GM18867 (cell line): ENCODE data around the gene PIH1D1.

Experiments
- ATAC-seq: cut with Tn5 transposase; IDR thresholded peaks from one replicate; pipeline ENCODE4 v1.9.1; 2021; ENCODE audit warnings: mild to moderate bottlenecking, moderate library complexity; ENCODE audit not compliant: unreplicated experiment

PIH1D1 gene

DNA sequence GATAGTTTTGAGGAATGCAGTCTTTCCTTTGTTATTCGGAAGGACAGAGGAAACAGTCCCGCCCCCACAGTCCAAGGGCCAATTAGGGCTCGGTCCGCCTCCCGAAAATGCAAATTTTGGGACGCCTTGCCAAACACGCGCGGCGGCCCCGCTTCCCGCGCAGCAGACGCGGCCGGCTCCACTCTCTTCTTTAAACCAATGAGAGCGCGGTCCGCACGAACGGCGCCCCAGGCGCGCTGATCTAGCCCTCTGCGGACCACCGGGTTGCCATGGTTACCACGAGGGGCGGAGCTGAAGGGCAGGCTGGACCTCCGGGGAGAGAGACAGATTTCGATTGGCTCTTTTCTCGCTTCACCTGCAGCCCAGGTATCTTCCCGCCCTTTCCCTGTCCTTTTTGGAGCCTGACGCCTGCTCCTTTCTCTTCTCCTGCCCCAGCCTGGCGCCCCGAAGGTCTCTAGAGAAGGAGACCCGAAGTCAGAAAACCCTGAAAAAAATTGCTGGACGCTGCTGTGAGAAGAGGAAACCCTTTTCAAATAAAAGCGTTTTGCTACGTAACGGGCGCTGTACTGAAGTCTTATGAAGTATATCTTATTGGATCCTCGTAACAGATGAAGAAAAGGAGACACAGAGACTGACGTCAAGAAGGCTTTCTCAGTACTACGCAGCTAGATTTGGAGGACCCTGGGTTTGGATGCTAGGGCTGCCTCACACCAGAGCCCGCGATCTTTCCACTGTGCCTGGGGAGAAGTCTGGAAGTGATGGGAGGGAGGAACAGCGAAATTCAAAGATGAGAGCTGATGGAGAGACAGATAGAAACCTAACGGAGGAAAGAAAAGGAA, 30.4 kb downstream of the PIH1D1 start:
- no peak for ATAC-seq

DNA sequence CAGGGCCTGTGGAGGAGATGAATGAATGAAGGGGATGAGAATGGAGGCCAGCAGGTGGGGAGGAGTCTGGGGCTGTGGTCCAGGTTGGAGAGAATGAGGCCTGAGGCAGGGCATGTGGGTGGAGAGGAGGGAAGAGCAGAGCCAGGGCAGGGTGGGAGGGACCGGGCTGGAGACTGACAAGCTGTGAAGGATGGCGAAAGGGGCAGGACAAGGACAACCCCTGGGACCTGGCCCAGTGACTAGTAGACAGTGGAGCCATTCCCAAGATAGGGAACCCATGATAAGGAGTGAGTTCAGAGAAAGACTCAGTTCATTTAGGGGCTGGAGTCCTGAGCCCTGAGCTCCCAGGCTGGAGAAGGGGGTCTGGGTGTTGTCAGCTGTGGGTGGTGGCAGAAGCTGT, 31.4 kb downstream of the PIH1D1 start:
- no peak for ATAC-seq

GRCh38 chr19:49419173-49419572, 32.4 kb downstream of the PIH1D1 start:
- ATAC-seq = no peak

- ATAC-seq = no peak
Measured at GRCh38 chr19:49418511-49418910, 33.1 kb downstream of the PIH1D1 start.

GRCh38 chr19:49417088-49417487, 34.5 kb downstream of the PIH1D1 start:
- no peak for ATAC-seq

GRCh38 chr19:49415810-49416200, 35.8 kb downstream of the PIH1D1 start:
- no peak for ATAC-seq

GRCh38 chr19:49415102-49415809, 36.4 kb downstream of the PIH1D1 start:
- no peak for ATAC-seq

GRCh38 chr19:49414256-49414655, 37.4 kb downstream of the PIH1D1 start:
- ATAC-seq = no peak

- no peak for ATAC-seq
Measured at GRCh38 chr19:49413348-49413747, 38.3 kb downstream of the PIH1D1 start.

DNA sequence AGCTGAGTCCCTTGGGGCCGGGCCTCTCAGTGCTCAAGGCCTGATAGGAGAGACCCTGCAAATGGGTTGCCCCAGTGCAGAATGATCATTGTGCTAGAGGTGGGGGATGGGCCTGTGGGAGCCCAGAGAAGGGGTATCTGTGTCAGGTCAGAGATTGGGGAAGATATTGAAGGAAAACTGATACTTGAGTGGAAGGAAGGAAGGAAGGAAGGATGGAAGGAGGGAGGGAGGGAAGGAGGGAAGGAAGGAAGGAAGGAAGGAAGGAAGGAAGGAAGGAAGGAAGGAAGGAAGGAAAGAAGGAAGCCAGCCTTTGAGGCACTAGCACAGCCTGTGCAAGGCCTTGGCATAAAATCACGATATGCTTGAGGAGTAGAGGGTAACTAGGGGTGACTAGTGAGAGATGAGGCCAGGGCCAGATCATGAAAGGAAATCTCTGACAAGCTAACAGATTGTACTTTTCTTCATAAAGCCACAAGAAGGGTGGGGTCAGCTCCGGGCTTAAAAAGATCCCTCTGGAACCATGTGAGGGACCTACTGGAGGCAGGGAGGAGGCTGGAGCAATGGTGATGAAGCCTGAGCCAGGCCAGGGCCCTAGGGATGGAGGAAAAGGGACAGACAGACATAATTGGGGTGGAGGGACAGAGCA, 39.8 kb downstream of the PIH1D1 start:
- ATAC-seq = no peak

DNA sequence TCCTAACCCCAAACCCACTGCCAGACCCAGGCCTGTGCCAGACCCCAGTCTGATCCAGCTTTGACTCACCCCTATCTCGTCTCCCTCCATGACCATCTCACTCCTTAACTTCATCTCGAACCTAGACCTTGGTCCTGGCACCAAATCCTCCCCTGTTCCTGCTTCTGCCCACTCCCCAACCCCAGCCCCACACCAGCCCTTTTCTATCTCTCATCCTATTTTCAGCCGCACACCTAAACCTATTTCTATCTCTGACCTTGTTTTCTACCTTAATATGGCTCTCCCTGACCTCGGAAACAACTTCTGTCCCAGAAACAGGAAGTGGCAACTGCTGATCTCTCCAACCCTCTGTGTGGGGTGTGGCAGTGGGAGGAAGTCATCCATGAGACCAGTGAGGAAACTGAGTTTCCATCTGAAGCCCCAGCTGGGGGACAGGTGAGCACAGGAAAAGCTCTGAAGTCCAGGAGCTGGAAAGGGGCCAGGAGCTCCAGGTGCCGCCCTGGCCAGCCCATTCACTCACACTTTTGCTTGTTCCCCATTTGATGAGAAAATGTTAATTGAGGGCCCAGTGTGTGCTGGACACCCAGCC, 42.1 kb downstream of the PIH1D1 start:
- no peak for ATAC-seq

DNA sequence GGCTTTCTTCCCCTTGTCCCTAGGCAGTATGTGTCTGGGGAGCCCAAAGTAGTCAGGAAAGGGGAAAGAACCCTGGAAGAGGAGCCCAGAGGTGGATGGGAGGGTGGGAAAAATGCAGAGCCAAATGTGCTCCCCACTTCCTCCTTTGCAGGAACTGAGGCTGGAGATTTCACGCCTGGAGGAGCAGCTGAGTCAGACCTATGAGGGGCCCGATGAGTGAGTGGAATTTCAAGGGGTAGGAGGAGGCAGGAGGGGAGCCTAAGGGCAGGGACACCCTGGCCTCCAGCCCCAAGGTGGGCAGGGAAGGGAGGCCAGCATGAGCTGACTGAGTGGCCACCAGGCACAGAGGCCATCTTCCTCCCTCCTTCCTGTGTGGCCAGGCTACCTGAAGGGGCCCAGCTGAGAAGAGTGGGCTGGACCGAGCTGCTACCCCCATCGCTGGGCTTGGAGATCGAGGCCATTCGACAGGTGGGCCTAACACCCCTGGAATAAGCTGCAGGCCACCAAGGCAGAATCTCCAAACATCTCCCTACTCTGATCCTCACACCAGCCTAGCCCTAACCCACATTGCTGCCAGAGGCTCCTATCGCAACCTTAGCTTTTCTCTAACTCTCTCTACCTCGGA, 42.7 kb downstream of the PIH1D1 start:
- no peak for ATAC-seq

- no peak for ATAC-seq
Measured at GRCh38 chr19:49407482-49408015, 44.1 kb downstream of the PIH1D1 start.

GRCh38 chr19:49407079-49407478, 44.5 kb downstream of the PIH1D1 start:
- no peak for ATAC-seq

- no peak for ATAC-seq
Measured at GRCh38 chr19:49403404-49404187, 48.0 kb downstream of the PIH1D1 start.

DNA sequence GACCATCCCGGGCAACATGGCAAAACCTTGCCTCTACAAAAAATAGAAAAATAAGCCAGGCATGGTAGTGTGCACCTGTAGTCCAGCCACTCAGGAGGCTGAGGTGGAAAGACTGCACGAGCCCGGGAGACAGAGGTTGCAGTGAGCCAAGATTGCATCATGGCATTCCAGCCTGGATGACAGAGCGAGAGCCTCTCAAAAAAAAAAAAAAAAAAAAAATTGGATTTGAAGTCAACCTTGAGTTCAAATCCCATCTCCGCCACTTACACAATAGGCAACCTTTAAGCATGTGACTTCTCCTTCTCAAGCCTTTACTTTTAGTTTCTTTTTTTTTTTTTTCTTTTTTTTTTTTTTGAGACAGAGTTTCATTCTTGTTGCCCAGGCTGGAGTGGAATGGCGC, 51.6 kb downstream of the PIH1D1 start:
- no peak for ATAC-seq

DNA sequence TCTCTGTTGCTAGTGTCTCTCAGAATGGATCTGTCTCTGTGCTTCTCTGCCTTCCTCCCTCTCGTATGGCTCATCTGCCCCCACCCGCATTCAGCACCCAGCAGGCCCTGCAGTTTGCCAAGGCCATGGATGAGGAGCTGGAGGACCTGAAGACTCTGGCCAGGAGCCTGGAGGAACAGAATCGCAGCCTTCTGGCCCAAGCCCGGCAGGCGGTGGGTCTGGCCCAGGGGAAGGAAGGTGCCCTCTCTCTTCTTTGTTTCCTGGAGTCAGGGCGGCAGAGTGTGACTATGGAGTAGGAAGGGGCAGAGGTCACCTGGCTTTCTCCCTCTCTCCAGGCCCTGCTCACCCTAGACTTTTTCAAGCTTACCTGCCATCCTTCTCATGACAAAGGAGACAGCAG, 52.7 kb downstream of the PIH1D1 start:
- no peak for ATAC-seq

DNA sequence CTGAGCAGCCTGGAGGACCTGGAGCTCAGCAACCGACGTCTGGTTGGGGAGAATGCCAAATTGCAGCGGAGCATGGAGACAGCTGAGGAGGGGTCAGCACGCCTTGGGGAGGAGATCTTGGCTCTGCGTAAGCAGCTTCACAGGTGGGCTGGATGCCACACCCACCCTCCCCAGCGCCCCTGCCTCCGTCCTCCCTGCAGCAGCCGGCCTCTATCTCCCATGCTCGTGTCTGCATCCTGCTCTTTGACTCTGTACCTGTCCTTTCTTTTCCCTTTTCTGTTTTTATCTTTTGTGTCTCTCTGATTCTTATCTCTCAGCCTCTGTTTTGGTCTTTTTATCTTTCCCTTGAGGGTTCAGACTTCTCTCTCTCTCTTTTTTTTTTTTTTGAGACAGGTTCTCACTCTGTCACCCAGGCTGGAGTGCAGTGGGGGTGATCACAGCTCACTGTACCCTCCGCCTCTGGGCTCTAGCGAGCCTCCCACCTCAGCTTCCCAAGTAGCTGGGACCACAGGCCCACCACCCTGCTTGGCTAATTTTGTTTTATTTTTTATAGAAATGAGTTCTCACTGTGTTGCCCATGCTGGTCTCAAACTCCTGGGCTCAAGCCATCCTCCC, 53.5 kb downstream of the PIH1D1 start:
- ATAC-seq = no peak

- ATAC-seq = no peak
Measured at GRCh38 chr19:49396738-49397505, 54.7 kb downstream of the PIH1D1 start.
